HG03039 (cell line): ENCODE measurements around the gene NMNAT3.

Source experiments
- ATAC-seq: cut with Tn5 transposase; IDR thresholded peaks from one replicate; pipeline ENCODE4 v1.9.1; 2021; ENCODE audit warnings: mild to moderate bottlenecking, moderate library complexity; ENCODE audit not compliant: unreplicated experiment

The NMNAT3 gene

DNA sequence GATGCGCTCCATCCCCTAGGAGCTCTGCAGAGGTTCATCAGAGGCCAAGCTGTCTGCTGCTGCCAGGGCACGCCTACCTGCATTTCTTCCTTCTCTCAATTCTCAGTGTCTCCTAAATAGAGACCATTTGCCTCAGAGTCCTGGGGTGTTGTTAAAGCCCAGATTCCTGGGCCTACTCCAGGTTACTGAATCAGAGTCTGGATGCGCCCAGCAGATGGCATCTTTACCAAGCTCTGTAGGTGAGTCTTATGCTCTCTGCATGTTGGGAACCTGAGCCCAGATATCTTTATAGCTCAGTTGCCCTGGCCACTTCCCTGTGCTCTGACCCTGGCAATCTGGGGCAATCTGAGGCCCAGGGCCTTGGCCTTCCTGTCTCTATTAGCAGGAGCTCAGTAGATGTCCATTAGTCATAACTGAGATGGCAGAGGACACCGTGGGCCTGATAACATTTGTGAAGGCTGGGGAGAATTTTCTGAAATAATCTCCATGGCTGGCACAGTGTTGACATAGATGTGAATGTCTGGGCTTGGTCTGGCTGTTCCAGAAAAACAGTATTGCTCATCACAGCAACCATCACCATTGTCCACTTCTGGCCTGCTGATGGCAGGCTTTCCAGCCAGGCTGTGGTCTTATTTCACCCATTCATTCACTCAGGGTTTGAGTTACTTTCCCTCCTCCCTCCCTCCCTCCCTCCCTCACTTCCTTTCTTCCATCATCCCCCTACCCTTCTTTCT lies 125.0 kb downstream of the NMNAT3 start:
- no peak for ATAC-seq

DNA sequence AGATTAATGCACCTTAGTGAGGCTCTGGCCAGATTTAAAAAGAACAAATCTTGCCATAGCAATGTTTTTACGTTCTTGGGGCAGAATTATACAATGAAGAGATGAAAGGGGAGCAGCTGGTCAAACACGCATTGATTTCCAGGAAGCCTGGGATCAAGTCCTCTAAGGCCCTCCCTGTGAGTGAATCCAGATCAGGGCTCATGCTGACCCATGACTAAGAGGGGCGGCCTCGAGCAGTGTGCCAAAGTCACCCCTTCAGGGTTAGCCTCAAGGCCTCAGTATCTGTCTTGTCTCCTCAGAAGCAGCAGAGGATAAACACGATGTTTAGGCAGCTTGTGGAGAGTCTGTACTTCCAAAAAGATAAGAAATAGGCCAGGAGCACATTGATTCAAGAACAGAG lies 129.0 kb downstream of the NMNAT3 start:
- ATAC-seq, result no peak

DNA sequence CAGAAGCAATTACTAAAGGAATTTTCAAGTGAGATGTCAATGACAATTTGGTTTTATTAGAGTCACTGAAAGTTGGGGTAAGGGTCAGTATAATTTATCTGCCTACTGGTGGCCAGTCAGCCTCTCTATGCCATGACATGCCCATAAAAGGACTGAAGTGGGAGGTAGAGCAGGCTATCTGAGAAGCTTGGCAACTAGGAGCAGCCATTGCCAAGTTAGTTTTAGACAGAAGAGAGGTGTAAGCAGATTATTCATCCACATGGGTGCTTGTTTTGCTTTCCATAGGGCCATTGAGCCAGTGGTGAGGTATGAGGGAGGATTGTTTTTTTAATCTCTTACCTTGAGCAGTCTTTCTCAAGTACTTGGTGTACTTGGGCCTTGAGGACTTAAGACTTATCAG lies 130.1 kb downstream of the NMNAT3 start:
- no peak for ATAC-seq

DNA sequence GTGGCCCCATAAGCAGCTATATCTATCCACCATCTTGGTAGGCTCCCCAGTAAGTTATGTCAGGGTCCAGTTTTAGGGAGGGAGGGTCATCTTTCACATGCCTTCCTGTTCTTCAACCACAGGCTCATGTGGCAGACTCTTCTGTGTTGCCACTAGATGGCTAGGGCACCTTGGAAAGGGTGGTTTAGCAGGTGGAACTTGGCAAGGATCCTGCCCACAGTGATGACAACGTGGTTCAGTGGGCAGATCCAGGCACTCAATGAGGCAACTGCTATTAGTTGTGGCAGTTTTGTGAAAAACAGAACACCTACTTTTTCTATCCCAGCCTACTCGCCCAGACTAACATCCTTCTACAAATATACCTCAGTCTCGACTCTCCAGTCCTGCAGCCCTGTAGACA lies 131.0 kb downstream of the NMNAT3 start:
- no peak for ATAC-seq

DNA sequence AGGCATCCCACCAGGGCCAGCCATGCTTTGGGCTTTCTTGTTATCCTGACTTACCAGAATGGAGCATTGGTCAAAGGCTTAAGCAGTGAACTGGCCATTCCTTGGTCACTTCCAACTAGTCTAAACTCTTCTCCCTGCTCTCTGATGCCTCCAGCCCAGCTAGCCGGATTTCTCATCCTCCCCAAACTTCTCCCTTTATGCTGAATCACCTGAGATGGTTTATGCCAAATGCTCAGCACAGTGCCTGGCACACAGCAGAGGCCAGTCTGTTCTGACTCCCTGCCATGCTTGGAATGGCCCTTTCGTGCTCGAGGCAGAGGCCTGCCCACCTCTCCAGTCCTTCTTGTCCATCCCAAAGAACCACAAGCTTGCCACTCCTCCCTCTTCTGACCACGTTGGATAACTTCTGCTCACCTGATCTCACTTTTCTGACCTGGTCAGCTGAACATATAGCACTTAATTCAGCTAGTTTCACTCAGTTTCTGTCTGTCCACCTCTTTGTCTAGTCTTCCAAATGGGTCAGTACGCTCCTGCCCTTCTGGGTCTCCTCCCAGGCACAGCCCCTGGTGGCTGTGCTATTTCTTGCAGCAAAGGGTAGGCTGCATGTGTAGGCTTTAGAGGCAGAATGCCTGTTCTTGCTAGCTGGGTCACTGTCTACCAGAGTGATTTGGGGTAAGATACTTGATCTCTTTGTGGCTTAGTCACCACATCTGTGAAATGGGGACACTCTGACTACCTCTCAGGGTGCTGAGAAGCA lies 136.1 kb downstream of the NMNAT3 start:
- ATAC-seq, result no peak

DNA sequence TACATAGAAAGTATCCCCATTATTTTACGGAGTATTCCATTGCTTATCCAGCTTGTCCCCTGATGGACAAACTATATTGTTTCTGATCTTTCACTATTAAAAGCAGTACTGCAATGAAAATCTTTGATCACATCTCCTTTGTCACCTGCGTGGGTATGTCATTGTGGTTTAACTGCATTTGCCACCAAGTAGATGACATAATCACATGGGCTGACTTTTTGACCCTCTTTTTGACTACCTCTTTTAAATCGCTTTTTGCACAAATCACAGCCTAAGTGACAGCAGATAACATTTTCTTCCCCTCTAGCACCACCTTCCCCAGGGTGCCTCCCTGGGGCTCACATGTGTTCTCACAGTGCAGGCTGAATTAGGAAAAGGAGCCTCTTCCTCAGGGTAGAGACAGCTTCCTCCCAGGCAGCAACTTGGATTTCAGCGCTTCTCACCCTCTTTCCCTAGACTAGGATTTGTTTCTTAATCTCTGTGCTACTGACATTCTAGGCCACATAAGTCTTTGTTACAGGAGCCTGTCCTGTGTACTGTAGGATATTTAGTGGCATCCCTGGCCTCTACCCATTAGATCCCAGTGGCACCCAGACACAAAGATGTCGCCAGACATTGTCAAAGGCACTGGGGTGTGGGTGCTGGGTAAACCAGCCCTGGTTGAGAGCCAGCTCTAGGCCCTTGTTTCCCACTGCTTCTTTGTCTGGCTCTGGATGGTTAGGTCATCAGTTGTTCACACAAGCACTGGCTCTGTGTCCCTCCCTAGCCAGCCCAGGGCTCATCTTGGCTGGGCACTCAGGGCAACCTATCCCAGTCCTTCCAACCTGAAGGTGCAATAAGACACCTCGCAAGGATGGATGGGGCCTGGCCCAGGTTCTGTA lies 136.9 kb downstream of the NMNAT3 start:
- no peak for ATAC-seq

DNA sequence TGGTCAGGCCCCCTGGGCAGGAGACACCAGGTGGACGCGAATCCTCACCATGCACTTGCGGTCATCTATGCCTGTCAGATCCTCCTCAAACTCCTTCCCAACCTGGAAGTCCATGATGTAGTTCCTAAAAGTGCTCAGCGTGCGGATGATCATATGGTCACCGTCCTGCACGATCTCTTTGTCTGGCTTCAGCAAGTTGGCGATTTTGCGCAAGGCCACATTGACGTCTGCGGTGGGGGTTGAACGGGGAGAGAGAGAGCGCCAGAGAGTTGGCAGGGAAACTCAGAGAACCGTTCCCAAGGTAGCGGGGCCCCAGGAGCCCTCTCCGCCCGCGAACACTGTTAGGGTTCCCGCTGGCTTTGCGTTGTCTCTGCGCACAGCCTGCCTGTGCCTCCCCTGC lies 139.0 kb downstream of the NMNAT3 start:
- no peak for ATAC-seq

DNA sequence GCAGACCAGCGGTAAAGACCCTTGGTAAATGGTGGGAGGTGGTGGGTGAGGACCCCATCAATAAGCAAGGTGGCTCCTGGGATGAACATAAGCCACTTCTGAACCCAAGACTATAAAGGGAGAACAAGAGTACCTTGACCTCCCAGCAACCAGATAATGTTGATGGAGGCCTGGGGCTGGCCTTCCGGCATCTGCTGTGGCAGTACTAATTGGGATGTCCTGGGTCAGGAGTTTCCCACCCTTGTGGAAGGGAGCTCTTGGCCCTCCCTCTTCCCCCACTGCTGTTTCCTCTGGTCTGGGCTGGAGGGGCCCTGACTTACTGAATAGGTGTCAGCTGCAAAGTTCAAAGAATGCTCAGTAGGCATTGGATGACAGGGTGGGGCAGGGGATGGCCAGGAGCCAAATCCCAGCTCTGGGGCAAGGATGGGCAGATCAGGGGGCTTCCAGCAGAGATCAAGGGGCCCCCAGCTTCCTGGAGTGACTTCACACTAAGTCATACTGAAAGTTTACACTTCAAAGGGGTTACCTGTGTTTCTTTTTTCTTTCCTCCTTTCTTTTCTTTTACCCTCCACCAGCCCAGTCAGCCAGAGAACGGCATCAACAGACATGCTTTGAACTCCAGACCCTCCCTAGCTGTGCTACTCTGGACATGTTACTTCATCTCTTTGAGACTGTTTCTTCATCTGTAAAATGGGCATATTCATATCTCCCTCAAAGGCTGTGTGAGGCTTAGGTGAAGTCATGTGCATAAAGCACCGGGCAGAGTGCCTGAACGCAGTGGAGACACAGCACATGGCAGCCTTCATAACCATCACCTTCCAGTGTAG lies 139.8 kb downstream of the NMNAT3 start:
- no peak for ATAC-seq

DNA sequence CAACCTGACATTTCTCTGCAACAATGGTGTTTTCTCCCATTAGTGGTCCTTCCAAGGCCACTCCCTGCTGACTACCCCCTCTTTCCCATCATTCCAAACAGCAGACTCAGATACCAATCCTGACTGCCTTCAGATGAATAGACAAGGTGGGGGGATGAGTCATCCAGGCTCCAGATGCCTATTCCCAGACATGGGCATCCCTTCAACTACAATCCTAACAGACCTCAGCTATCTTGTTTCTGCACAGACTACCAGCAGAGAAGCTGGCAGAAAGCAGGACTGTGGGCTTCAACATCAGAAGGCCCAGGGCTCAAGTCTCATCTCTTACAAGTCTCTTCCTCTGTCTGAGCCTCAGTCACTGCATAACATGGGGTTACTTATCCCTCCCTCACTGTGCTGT lies 140.4 kb downstream of the NMNAT3 start:
- no peak for ATAC-seq

DNA sequence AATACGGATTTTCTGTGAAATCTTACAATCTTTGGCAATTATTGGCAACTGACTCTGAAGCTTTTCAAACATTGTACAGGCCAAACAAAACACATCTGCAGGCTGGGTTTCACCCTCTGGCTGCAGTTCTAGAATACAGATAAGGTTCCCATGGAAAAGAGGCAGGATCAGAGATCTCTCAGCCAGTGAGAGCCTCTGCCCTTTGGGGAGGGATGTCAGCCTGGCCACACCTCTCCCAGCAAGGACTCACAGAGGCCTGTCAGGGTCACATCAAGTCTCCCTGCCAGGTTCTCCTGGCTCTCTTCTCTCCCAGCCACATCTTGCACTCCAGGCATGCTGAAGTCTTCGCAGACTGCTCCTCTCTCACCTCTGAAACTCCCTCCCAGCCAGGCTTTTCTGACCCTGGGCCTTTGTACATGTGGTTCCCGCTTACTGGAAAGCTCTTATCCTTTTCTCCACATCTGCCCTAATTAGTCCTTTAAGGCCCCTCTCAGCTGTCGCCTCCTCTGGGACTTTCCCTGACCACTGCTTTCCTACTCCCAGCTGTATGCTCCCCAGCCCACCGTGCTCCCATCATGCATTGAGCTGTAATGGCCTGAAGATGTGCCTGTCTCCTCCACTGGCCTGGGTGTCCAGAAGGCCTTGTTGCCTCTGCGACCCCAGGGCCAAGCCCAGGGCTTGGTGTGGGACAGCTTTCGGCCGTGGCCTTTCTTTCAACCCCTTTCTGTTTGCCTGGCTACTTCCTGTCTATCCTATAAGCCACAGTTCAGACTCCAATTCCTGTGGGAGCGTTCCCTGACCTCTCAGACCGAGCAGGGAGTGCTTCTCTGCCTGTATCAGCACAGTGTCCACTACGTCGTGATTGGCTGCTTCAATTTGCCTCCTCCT lies 142.5 kb downstream of the NMNAT3 start:
- ATAC-seq, result no peak

DNA sequence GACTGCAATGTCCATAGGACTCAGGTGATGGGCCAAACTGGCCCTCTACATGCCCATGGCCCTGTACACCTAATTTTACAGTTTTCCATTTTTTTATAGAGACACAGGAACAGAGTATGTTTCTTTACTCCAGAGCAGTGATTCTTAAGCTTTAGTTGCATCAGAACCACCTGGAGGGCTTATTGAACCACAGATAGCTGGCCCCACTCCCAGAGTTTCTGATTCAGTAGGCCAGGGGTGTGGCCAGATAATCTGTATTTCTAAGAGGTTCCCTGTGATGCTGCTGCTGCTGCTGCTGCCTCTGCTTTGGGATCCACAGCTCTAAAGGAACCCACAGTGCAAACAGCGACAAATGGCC lies 143.3 kb downstream of the NMNAT3 start:
- no peak for ATAC-seq

DNA sequence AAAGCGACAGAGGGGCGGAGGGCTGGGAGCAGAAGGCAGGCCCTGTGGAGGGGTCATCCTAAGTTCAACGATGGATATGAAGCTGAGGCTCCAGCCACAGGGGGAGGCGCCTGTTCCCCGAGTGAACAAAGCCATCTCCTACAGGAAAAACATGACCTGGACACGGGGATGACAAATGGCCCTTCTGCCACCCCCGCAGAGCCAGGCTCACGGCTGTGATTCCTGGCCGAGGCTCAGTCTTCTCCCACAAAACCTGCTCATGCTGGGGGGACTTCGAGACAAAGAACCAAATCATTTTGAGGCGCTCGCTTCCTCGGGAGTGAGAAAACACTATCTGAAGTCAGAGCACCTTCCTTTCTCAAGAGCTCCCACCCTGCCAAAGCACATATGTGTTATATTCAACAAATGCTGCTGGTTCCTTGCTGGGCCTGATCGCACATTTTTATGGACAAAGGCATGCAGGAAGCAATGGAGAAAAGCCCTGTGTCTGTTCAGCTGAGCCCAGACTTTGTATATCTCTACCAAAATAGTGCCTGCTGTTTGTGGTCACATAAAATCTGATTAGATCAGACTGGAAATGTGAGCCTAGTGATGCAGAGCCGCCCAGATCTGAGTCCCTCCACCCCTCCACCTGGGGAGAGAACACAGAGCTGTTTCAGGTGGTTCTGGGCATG lies 143.9 kb downstream of the NMNAT3 start:
- ATAC-seq, result no peak

DNA sequence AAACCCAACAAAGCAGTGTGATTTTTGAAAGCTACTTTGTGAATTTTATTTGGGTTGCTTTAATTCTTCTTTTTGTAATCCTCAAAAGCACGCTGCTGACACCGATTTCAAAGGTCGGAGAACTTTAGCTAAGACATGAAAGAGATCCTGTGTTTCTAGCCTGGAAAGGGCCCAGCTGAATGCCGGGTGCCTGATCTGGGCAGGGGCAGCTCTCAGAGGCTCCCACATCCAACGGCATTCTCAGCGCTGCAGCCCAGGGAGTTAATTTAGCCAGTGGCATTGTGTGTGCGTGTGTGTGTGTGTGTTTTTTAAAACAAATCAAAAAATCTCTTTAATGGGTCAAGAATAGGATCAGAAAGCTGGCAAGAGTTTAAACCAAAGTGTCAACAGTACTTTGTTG lies 144.8 kb downstream of the NMNAT3 start:
- no peak for ATAC-seq

DNA sequence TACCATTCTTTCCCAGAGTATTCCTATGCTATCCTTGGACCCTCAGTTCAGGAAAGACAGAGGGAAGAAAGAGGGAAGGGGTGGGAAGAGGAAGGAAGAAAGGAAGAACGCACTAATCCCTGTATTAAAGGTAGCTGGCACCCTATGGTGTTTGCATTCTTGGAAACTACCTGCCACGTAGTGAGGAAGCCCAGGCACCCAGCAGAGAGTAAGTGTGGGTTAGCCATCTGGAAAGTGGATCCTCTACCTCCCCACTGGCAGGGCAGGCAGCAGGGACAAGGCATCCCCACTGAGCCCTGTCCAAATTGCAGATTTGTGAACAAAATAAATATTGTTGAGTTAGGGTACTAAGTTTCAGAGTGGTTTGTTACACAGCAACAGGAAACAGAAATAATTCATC lies 147.1 kb downstream of the NMNAT3 start:
- ATAC-seq, result no peak

DNA sequence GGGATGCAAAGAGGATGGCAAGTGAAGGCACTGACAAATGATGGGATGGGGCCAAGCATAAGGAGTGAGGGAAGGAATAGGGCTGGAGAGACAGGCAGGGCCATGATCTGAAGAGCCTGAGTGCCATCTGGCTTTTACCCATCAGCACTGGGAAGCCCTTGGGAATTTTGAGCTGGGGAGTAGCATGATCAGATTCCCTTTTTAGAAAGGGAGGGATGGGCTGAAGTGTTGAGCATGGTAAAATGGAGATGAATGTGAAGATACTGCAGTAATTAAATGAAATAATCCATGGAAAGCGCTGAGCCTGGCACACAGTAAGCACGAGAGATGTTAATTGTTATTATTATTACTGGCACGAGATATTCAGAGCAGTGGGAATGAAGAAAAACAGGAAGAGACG lies 148.1 kb downstream of the NMNAT3 start:
- no peak for ATAC-seq

DNA sequence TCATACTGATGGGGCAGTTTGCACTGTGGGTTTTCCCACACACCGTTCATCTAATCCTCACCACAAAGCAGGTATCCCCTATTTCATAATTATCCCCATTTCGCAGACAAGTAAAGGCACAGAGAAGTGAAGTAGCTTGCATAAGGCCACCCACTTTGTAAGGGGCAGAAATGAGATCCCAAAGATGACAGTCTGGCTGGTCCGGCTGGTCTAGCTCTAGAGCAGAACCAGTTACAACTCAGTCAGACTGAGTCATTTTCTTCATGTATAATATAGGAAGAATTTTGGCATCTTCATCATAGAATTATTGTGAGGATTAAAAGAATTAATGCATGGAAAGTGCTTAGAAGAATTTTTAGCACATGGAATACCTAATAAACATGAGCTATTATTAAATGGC lies 148.8 kb downstream of the NMNAT3 start:
- no peak for ATAC-seq

DNA sequence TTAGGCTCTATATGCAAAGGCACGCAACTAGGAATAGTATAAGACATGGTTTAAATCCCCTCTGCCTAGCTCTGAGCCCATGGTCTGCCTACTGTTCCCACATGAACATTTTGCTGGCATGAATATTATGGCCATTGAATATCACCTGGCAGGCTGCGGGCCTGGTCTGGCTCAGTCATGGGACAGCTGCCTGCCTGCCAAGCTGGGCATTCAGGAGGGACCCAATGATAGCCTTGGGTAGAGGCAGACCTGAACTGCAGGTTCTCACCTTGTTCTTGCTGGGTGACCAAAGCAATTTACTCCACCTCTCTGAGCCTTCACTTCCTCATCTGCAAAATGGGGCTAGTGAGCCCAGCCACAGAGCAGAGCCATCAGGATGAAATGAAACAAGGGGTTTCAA lies 149.5 kb downstream of the NMNAT3 start:
- ATAC-seq, result no peak

DNA sequence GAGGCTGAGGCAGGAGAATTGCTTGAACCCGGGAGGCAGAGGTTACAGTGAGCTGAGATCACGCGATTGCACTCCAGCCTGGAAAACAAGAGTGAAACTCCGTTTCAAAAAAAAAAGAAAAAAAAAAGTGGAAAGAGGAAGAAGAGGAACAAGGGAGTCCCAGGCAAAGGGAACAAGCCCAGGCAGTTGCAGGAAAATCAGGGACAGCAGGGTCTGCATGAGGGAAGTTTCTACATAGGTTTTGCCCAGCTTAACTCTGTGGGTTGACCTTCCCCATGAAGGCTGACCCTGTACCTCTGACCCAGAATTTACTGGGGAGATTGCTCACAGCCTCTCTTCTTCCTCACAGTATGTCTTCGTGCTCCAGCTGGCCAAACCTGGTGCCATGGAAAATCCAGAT lies 150.5 kb downstream of the NMNAT3 start:
- no peak for ATAC-seq

DNA sequence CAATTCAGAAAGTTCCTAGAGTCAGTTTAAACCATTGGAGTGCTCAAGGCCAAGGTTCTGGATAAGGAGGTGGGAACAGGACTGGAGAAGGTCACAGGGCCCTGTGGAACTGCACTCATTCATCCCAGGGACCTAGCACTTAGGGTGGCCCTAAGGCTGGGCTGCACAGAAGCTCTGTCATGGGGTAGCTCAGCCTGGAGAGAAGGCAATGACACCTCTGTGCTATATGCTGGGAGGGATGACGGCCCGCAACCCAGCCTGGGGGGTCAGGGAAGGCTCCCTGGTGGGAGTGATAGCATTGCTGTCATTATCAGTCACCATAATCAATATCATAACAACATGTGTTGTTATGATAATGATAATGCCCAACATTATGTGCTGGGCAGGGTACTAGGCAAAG lies 151.6 kb downstream of the NMNAT3 start:
- ATAC-seq, result no peak
